IgD-negative memory B cell (primary cell): ENCODE data around the gene TCHP. TPM values are rescaled to one million over a fixed set of nuclear protein-coding genes. Genes with fewer than 3 reads are reported as not detected.
A peak's percentile ranks its signal among the peaks of the same experiment; 100 is the strongest.
"Not testable (repeated sequence)": the region's sequence is repeated elsewhere in the genome, so short reads cannot be mapped to it uniquely, and the experiment has no call there.

Experiments
- H3K27ac Mint-ChIP-seq, 3 donors: one replicate each; pipeline ENCODE4 v1.8.0; 2020 to 2022; ENCODE audit warnings: mild to moderate bottlenecking in 3 of 3, mixed read lengths in 3 of 3, moderate library complexity in 1 of 3
- H3K27me3 Mint-ChIP-seq: one replicate; pipeline ENCODE4 v1.8.0; 2021; ENCODE audit warnings: mixed read lengths
- H3K36me3 Mint-ChIP-seq: one replicate; pipeline ENCODE4 v1.8.0; 2020; ENCODE audit warnings: mild to moderate bottlenecking, mixed read lengths
- H3K4me1 Mint-ChIP-seq, 3 donors: one replicate each; pipeline ENCODE4 v1.8.0; 2020 to 2022; ENCODE audit warnings: mixed read lengths in 3 of 3, mild to moderate bottlenecking in 1 of 3
- H3K4me3 Mint-ChIP-seq, 4 donors: one replicate each; pipeline ENCODE4 v1.8.0; 2020 to 2022; ENCODE audit warnings: mild to moderate bottlenecking in 4 of 4, mixed read lengths in 4 of 4, moderate library complexity in 3 of 4
- H3K9me3 Mint-ChIP-seq, 3 donors: one replicate each; pipeline ENCODE4 v1.8.0; 2020 to 2021; ENCODE audit warnings: mixed read lengths in 3 of 3, mild to moderate bottlenecking in 1 of 3
- polyA plus RNA-seq: library from polyadenylated mRNA; unstranded; fragments of 300-500 nt; fragmentation: Illumina TruSeq; gene quantifications from one replicate; pipeline ENCODE4 v1.2.3, GENCODE V29; 2021

TCHP gene
- 12.5 TPM for polyA plus RNA-seq

DNA sequence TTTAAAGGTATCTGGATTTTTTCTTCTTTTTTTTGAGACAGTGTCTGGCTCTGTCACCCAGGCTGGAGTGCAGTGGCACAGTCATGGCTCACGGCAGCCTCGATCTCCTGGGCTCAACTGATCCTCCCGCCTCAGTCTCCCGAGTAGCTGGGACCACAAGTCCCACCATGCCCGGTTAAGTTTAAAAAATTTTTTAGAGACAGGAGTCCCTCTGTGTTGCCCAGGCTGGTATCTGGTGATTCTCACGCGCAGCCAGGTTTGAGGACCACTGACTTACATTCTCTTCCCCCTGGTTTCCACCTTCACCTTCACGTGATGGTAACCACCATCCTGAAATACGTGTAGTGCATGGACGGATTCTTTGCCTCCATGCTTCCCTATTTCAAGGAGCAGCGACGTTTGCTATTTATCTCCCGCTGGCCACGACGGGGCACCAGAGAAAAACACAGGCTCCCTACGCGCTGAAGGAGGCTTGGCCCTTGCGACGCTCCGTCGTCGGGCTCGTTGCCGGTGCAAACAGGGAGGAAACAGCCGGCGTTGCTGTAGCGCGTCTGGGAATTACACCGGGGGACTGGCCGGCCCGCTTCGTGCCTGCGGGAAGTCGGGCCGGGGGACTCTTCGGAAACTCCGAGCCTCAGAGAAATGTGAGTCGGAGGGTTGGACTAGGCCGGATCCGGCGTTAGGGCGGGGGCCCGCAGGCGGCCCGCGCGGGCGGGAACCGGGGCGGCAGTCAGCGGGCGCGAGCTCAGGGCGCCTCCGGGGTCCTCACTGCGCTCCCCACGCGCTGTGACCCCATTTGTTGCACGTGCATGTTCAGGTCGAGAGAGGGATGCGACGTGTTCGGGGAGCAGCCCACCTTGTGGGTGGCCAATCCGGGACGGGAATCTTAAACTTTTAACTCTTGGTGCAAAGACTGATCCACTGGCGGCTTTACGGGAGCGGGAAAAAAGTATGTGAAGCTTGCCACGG lies at the start of gene TCHP:
TSS of gene TCHP (plus strand) at position 492 of the 969 bp plus-strand sequence. CDS start 2,753 bp downstream, outside the sequence.
- H3K36me3 Mint-ChIP-seq, result peaks cover 2% of the 10 kb centered on the region
- peak within 1 kb of the TSS; percentile 62 to 97 (median 96) for H3K27ac Mint-ChIP-seq
- peak within 1 kb of the TSS; percentile 93 to 99 (median 96) for H3K4me3 Mint-ChIP-seq
- no peaks in the 10 kb centered on the region for H3K27me3 Mint-ChIP-seq
- H3K4me1 Mint-ChIP-seq, result peaks cover 13 to 19% (median 16%) of the 10 kb centered on the region in 3 donors
- H3K9me3 Mint-ChIP-seq, result no peaks in the 10 kb centered on the region

DNA sequence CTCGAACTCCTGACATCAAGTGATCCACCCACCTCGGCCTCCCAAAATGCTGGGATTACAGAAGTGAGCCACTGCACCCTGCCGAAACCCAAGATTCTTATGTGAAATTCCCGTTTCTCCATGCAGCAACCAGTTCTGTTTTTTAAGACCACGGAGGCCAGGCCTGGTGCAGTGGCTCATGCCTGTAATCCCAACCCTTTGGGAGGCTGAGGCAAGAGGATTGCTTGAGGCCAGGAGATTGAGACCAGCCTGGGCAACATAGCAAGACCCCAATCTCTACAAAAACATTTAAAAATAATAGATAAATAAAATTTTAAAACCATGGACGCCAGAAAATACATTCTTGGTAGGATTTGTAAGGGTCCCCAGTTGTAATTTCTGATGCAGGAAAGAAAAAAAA lies 49.6 kb upstream of the TCHP start:
- not testable (repeated sequence) for H3K36me3 Mint-ChIP-seq, H3K9me3 Mint-ChIP-seq, H3K27me3 Mint-ChIP-seq, H3K27ac Mint-ChIP-seq, H3K4me1 Mint-ChIP-seq, H3K4me3 Mint-ChIP-seq

DNA sequence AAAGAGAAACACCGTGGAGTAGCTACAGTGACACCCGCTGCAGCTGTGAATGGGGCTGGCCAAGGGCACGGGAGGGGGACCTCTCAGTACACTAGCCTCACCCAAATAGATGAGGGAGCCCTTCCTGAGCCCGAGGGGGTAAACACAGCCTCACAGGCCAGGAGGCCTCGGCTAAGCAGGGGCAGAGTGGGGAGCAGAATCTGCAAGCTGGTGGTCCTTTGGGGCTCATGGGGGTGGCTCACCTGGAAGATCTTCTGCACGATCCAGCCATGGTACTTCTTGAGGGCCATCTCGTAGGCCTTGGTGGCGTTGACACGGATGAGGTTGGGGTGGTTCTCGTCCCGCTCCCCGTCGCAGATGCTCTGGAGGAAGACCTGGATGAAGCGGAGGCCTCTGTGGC lies 44.7 kb upstream of the TCHP start:
- no peaks in the 10 kb centered on the region for H3K27me3 Mint-ChIP-seq
- no peak overlapping the region for H3K4me3 Mint-ChIP-seq
- H3K27ac Mint-ChIP-seq, result no peak overlapping the region
- peaks cover 3% of the 10 kb centered on the region for H3K36me3 Mint-ChIP-seq
- no peaks in the 10 kb centered on the region for H3K9me3 Mint-ChIP-seq
- peaks cover 0 to 3% (median 2%) of the 10 kb centered on the region in 3 donors for H3K4me1 Mint-ChIP-seq

DNA sequence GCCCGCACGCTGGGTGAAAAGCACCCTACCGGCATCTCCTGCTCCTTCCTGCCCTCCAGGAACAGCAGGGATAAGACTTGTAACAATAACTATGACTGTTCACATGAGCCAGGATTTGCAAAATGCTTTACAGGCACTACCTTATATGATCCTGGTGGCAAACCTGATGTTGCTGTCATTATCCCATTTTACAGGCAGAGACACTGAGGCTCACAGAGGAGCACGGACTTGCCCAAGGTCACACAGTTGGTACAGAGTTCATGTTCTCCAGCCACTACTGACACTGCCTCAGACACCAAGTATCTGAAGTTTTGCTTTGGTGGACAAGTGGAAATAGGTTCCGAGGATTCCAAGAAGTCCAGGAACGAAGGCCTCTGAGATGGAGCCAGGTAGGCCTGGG lies 42.4 kb upstream of the TCHP start:
- Mint-ChIP-seq H3K27ac (no peak overlapping the region), H3K4me1 (peaks cover 0 to 3% (median 2%) of the 10 kb centered on the region in 3 donors), H3K36me3 (peaks cover 1% of the 10 kb centered on the region), H3K27me3 (no peaks in the 10 kb centered on the region), H3K9me3 (no peaks in the 10 kb centered on the region), H3K4me3 (no peak overlapping the region)

DNA sequence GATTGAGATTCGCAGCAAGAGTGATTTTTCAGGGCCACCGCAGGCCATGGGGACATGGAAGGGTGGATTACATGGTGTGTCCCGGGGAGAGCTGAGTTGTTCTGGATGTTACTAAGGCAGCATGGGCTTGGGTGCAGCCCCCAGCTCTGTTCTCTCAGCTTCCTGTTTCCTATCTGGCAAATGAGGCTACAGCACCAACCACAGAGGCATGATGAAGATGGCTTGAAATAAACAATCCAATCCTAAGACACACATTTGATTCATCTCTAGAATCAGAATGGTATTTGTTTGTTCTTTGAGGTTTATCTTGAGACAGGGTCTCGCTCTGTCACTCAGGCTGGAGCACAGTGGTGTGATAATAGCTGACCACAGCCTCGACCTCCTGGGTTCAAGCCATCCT lies 41.3 kb upstream of the TCHP start:
- Mint-ChIP-seq H3K36me3 (peaks cover 1% of the 10 kb centered on the region), H3K4me3 (no peak overlapping the region)

DNA sequence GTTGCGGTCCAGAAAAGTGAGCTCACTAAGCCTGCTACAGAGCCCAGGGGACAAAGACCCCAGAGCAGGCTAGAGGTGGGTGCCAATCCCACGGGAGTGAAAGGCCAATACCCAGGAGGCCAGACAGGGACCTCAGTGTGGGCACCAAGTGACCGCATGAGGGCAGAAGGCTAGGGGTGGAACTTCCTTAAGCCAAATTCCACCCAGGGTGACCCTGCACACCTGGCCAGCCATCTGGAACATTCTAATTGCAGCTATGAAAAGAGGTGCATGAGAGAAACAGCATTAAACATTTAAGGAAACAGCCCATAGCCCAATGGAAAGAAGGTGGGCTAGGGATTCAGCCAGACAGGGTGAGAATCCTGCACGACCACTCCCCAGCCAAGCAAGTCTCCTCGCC lies 39.1 kb upstream of the TCHP start:
- Mint-ChIP-seq H3K4me3 (no peak overlapping the region), H3K36me3 (peaks cover 1% of the 10 kb centered on the region), H3K9me3 (no peaks in the 10 kb centered on the region), H3K27me3 (no peaks in the 10 kb centered on the region), H3K27ac (no peak overlapping the region), H3K4me1 (peaks cover 1 to 6% (median 3%) of the 10 kb centered on the region in 3 donors)

More for the DNA sequence above, 41.3 kb upstream of the TCHP start:
- Mint-ChIP-seq H3K9me3 (no peaks in the 10 kb centered on the region), H3K4me1 (peaks cover 0 to 3% (median 0%) of the 10 kb centered on the region in 3 donors), H3K27me3 (no peaks in the 10 kb centered on the region), H3K27ac (no peak overlapping the region)

DNA sequence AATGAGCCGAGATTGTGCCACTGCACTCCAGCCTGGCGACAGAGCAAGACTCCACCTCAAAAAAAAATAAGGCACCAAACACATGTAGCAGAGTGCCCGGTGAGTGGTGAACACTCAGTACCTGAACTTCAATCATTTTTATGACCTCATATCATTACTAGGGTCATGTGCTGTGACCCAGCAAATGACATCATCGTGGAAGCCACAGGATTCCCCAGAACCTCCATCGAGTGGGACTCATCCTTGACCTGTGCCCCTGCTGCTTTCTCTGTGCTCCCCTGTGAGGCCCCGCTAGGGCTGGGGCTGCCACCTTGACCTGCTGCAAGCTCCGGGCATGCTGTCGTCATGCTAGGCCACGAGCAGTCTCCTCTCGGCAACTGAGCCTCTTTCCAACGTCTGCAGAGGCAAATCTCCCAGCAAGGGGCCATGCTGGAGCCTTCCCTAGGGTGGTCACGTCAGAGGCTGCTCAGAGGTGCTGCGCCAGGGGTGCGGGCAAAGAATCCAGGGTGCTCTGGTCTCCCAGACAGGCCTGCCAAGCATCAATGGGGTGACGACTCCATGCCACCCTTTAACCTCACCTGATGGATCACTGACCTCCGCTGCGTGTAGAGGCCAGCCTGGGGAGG lies 38.3 kb upstream of the TCHP start:
- H3K4me3 Mint-ChIP-seq, result no peak overlapping the region
- peaks cover 1% of the 10 kb centered on the region for H3K36me3 Mint-ChIP-seq
- H3K9me3 Mint-ChIP-seq, result no peaks in the 10 kb centered on the region
- H3K27ac Mint-ChIP-seq, result no peak overlapping the region
- H3K4me1 Mint-ChIP-seq, result peaks cover 3 to 6% (median 4%) of the 10 kb centered on the region in 3 donors
- no peaks in the 10 kb centered on the region for H3K27me3 Mint-ChIP-seq

- not testable (repeated sequence) for H3K4me1 Mint-ChIP-seq, H3K27ac Mint-ChIP-seq, H3K9me3 Mint-ChIP-seq, H3K27me3 Mint-ChIP-seq, H3K4me3 Mint-ChIP-seq, H3K36me3 Mint-ChIP-seq
These were observed 37.6 kb upstream of the TCHP start for GRCh38 chr12:109862491-109862890.

DNA sequence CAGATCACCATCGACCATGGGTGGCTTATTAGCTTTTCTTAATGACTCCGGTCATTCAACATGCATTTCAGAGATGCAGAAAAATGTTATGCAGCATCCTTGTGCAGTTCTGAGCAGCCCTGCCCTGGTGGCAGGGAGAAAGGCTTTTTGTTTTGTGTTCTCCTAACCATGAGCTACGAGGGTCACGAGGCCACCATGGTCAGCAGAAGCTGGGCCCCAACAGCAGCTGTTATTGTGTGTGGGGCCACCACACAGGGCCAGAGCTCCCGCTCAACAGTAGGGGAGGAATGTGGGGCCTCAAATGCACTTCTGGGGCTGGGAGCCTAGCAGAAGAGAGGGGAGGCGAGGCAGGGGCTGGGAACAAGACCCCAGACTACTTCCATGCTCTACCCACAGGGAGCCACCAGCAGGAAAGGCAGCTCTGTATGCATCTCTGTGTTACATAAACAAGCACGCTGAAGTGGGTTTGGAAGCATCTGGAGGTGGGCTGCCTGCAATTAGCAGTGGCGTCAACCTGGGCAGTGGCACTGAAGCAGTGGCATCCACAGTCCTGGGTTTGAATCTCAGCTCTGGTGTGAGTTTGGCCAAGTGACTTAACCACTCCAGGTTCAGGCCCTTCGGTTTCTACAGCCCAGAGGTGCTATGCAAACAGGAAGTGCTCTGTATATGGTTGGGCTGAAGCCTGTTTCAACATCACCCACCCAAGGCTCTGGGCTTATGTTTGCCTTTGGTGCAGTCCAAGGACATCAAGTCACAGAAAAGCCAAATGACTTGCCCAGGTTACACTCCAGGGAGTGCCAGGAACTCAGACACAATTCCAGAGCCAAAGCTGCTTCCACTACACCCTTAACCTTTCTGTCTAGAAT lies 36.0 kb upstream of the TCHP start:
- Mint-ChIP-seq H3K27me3 (no peaks in the 10 kb centered on the region), H3K4me3 (peak overlapping the region in 1 of 4 donors; percentile 52), H3K27ac (peak overlapping the region in 1 of 3 donors; percentile 16), H3K36me3 (no peaks in the 10 kb centered on the region), H3K4me1 (peaks cover 3 to 7% (median 4%) of the 10 kb centered on the region in 3 donors), H3K9me3 (no peaks in the 10 kb centered on the region)

DNA sequence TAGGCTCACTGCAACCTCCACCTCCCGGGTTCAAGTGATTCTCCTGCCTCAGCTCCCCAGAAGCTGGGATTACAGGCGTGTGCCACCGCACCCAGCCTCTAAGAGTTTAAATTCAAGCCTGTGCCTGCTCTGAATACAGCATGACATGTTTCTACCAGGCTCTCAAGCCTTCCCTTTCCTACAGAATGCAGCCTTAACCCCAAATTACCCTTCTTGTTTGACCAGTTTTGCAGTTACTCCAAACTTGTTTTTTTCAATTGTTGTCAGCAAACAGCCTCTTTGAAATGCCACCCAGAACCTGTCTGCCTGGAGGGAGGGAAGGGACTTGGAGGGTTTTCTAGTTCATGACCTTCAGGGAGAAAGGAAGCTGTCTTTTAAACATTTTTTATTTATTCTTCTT lies 35.2 kb upstream of the TCHP start:
- H3K36me3 Mint-ChIP-seq, result no peaks in the 10 kb centered on the region
- no peak overlapping the region for H3K27ac Mint-ChIP-seq
- H3K4me3 Mint-ChIP-seq, result no peak overlapping the region

DNA sequence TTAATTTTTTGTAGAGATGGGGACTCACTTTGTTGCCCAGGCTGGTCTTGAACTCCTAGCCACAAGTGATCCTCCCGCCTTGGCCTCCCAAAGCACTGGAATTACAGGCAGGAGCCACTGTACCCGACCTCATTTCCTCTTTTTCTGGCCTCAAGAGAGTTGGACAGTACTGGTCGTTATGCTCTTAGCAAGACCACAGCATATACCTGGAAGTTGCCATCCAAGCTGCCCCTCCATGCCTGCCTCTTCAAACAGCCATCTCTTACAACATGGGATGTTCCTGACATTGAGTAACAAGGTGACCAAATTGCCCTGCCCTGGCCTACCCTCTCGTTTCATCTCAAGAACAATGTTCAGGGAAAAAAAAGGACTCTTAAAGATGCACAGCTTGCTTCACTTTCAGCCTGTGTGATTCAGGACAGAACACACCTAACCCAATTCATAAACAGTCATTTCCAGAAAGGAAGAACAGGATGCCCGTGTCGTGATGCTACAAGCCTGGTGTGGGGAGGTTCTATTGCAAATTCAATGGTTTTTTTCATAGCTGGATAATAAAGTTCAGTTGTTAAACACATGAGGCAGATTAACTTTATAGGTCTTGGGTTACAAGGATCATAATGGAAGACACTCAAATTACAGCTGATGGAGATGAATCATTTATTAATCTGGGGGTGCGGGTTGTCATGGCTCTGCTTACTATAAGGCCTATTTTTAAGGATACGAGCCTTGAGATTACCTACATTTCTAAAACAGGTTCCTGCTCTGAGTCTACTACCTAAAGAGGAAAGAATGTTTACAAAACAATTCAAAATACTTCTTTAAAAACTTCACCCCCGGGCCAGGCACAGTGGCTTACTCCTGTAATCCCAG lies 31.7 kb upstream of the TCHP start:
- Mint-ChIP-seq H3K9me3 (no peaks in the 10 kb centered on the region), H3K27me3 (no peaks in the 10 kb centered on the region), H3K27ac (peak overlapping the region in 1 of 3 donors; percentile 39)

More for the DNA sequence above, 35.2 kb upstream of the TCHP start:
- peaks cover 3 to 7% (median 4%) of the 10 kb centered on the region in 3 donors for H3K4me1 Mint-ChIP-seq
- no peaks in the 10 kb centered on the region for H3K27me3 Mint-ChIP-seq
- H3K9me3 Mint-ChIP-seq, result no peaks in the 10 kb centered on the region

GRCh38 chr12:109870648-109871047 lies 29.4 kb upstream of the TCHP start:
- H3K4me1 Mint-ChIP-seq, result peaks cover 4 to 18% (median 16%) of the 10 kb centered on the region in 3 donors
- H3K27ac Mint-ChIP-seq, result peak overlapping the region in 1 of 3 donors; percentile 22
- H3K9me3 Mint-ChIP-seq, result no peaks in the 10 kb centered on the region
- H3K36me3 Mint-ChIP-seq, result no peaks in the 10 kb centered on the region
- no peak overlapping the region for H3K4me3 Mint-ChIP-seq
- H3K27me3 Mint-ChIP-seq, result no peaks in the 10 kb centered on the region

More for the DNA sequence above, 31.7 kb upstream of the TCHP start:
- no peak overlapping the region for H3K4me3 Mint-ChIP-seq
- peaks cover 3 to 10% (median 9%) of the 10 kb centered on the region in 3 donors for H3K4me1 Mint-ChIP-seq
- no peaks in the 10 kb centered on the region for H3K36me3 Mint-ChIP-seq

DNA sequence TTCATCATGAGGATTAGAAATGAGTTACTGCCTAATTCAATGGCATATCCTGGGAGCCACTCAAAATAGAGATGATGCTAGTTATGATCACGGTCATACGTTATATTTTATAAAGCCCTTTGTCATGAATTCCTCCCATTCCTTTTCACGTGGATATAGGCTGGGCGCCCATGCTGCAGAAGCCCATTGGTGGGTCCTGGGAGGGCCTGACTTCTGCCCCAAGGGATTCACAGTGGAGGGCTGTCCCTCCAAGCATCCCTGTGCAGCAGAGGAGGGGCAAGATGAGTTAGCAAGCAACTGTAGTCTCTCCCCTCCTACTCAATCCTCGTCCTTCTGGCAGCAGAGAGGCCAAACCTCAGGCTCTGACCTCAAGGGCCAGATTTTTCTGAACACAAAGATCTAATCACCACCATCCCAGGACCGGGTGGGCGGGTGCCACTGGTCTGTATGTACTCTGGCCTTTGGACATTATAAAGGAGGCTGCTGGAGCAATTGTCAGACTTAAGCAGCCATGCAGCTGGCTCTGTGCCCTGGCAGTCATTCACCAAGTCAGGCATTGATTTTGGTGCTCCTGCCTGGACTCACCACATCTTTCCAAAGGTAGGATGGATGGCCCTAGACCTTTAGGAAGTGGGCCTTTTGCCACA lies 28.3 kb upstream of the TCHP start:
- no peak overlapping the region for H3K4me3 Mint-ChIP-seq
- no peaks in the 10 kb centered on the region for H3K27me3 Mint-ChIP-seq
- H3K36me3 Mint-ChIP-seq, result peaks cover 2% of the 10 kb centered on the region
- no peak overlapping the region for H3K27ac Mint-ChIP-seq
- H3K4me1 Mint-ChIP-seq, result peaks cover 14 to 21% (median 17%) of the 10 kb centered on the region in 3 donors
- no peaks in the 10 kb centered on the region for H3K9me3 Mint-ChIP-seq
